ENCODE measurements around the gene NRROS. TPM values are rescaled to one million over a fixed set of nuclear protein-coding genes. Genes with fewer than 3 reads are reported as not detected.

The NRROS gene
- total RNA-seq, 4 donors from 2014 or later, result 8.6 to 16.4 (median 12.7) TPM

DNA sequence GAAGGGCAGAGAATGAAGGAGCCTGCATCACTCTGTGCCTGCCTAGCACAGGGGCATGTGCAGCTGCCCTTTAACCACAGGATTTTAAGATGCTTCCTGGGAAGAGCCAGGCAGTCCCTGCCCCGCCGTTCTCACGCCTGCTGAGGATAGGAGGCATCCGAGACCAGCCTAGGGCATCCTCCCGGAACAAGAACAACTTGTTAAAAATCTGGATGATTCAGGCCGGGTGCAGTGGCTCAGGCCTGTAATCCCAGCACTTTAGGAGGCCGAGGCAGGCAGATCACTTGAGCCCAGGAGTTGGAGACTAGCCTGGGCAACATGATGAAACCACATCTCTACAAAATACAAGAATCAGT lies 15.2 kb downstream of the NRROS start:
- H3K27ac ChIP-seq, result no peak overlapping the region
- peaks cover 0 to 17% (median 0%) of the 10 kb centered on the region in 3 donors for H3K36me3 ChIP-seq
- WGBS, 2 donors, result 91 to 92% methylated on average over 7 of the region's 7 CpGs
- H3K4me3 ChIP-seq, result no peak overlapping the region
- no peaks in the 10 kb centered on the region for H3K9me3 ChIP-seq
- H3K27me3 ChIP-seq, result no peaks in the 10 kb centered on the region
- TF ChIP-seq POLR2A (IDR thresholded peaks at IDR 0.05) (no peak), EP300 (IDR thresholded peaks at IDR 0.05) (no peak)
- TF ChIP-seq, protein P1, sequence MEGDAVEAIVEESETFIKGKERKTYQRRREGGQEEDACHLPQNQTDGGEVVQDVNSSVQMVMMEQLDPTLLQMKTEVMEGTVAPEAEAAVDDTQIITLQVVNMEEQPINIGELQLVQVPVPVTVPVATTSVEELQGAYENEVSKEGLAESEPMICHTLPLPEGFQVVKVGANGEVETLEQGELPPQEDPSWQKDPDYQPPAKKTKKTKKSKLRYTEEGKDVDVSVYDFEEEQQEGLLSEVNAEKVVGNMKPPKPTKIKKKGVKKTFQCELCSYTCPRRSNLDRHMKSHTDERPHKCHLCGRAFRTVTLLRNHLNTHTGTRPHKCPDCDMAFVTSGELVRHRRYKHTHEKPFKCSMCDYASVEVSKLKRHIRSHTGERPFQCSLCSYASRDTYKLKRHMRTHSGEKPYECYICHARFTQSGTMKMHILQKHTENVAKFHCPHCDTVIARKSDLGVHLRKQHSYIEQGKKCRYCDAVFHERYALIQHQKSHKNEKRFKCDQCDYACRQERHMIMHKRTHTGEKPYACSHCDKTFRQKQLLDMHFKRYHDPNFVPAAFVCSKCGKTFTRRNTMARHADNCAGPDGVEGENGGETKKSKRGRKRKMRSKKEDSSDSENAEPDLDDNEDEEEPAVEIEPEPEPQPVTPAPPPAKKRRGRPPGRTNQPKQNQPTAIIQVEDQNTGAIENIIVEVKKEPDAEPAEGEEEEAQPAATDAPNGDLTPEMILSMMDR (IDR thresholded peaks at IDR 0.05), result no peak
- no peak for DNase-seq (ENCODE audit: low spot score in 2 of 2)
- H3K4me1 ChIP-seq, result peaks cover 0 to 5% (median 2%) of the 10 kb centered on the region in 4 donors

DNA sequence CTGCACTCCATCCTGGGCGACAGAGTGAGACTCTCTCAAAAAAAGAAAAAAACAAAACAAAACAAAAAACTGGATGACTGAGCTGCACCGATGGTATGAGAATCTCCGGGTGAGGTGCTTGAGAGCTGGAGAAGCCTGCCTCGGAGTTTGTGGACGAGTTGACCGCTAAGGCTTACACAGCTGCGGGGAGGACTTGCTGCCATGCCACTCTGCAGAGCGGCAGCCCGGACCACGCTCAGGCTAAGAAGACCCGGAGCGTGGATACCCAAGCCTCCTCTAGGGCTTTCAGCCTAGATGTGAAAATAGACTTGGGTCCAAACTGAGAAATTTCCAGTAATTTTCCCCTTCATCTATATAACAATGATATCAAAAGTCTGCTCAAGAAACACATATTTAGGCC lies 16.0 kb downstream of the NRROS start:
- Histone ChIP-seq H3K27ac (no peak overlapping the region), H3K27me3 (no peaks in the 10 kb centered on the region), H3K4me3 (no peak overlapping the region), H3K36me3 (peaks cover 0 to 25% (median 0%) of the 10 kb centered on the region in 3 donors), H3K9me3 (no peaks in the 10 kb centered on the region), H3K4me1 (peaks cover 0 to 5% (median 2%) of the 10 kb centered on the region in 4 donors)
- no peak for DNase-seq (ENCODE audit: low spot score in 2 of 2)
- no peak for TF ChIP-seq POLR2A (IDR thresholded peaks at IDR 0.05)
- TF ChIP-seq, protein P1 (IDR thresholded peaks at IDR 0.05), result no peak
- TF ChIP-seq EP300 (IDR thresholded peaks at IDR 0.05), result no peak
- 92 to 93% methylated on average over 12 of the region's 12 CpGs for WGBS, 2 donors

DNA sequence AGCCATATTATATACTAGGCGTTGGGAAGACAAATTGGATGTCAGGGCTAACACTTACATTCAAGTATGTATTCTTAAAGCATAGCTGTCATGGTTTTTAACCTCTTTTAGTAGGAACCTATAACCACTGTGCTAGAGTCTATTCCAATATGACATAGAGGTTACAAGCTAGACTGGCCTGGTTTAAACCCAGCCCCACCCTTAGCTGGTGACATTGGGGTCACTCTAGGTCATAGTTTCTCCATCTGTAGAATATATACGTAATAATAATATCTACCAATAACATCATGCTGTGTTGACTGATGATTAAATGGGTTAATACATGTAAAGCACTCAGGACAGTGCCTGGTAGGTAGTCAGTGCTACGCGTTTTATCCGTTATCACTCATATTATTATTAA lies 16.7 kb downstream of the NRROS start:
- H3K27me3 ChIP-seq, result no peaks in the 10 kb centered on the region
- H3K4me1 ChIP-seq, result peaks cover 0 to 2% (median 0%) of the 10 kb centered on the region in 4 donors
- WGBS, 2 donors, result 89 to 92% methylated on average over 5 of the region's 5 CpGs
- no peaks in the 10 kb centered on the region for H3K9me3 ChIP-seq
- DNase-seq (ENCODE audit: low spot score in 2 of 2), result no peak
- peaks cover 0 to 31% (median 0%) of the 10 kb centered on the region in 3 donors for H3K36me3 ChIP-seq
- no peak overlapping the region for H3K4me3 ChIP-seq
- TF ChIP-seq, protein P1 (IDR thresholded peaks at IDR 0.05), result no peak
- TF ChIP-seq POLR2A (IDR thresholded peaks at IDR 0.05) (no peak), EP300 (IDR thresholded peaks at IDR 0.05) (no peak)
- no peak overlapping the region for H3K27ac ChIP-seq

DNA sequence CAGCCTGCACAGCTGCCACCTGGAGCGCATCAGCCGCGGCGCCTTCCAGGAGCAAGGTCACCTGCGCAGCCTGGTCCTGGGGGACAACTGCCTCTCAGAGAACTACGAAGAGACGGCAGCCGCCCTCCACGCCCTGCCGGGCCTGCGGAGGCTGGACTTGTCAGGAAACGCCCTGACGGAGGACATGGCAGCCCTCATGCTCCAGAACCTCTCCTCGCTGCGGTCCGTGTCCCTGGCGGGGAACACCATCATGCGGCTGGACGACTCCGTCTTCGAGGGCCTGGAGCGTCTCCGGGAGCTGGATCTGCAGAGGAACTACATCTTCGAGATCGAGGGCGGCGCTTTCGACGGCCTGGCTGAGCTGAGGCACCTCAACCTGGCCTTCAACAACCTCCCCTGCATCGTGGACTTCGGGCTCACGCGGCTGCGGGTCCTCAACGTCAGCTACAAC lies 20.4 kb downstream of the NRROS start:
- no peak for TF ChIP-seq EP300 (IDR thresholded peaks at IDR 0.05)
- TF ChIP-seq, protein P1 (IDR thresholded peaks at IDR 0.05), result no peak
- no peak for TF ChIP-seq POLR2A (IDR thresholded peaks at IDR 0.05)
- peaks cover 0 to 27% (median 0%) of the 10 kb centered on the region in 3 donors for H3K36me3 ChIP-seq
- H3K4me1 ChIP-seq, result no peaks in the 10 kb centered on the region
- no peak overlapping the region for H3K27ac ChIP-seq
- no peak overlapping the region for H3K4me3 ChIP-seq
- H3K9me3 ChIP-seq, result no peaks in the 10 kb centered on the region
- 91 to 96% methylated on average over 15 to 34 of the region's 35 CpGs for WGBS, 2 donors
- no peaks in the 10 kb centered on the region for H3K27me3 ChIP-seq
- no peak for DNase-seq (ENCODE audit: low spot score in 2 of 2)

DNA sequence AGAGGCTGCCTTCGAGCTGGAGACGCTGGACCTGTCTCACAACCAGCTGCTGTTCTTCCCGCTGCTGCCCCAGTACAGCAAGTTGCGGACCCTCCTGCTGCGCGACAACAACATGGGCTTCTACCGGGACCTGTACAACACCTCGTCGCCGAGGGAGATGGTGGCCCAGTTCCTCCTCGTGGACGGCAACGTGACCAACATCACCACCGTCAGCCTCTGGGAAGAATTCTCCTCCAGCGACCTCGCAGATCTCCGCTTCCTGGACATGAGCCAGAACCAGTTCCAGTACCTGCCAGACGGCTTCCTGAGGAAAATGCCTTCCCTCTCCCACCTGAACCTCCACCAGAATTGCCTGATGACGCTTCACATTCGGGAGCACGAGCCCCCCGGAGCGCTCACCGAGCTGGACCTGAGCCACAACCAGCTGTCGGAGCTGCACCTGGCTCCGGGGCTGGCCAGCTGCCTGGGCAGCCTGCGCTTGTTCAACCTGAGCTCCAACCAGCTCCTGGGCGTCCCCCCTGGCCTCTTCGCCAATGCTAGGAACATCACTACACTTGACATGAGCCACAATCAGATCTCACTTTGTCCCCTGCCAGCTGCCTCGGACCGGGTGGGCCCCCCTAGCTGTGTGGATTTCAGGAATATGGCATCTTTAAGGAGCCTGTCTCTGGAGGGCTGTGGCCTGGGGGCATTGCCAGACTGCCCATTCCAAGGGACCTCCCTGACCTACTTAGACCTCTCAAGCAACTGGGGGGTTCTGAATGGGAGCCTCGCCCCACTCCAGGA lies 21.1 kb downstream of the NRROS start:
- H3K4me1 ChIP-seq, result peaks cover 0 to under 1% (median 0%) of the 10 kb centered on the region in 4 donors
- no peaks in the 10 kb centered on the region for H3K9me3 ChIP-seq
- no peaks in the 10 kb centered on the region for H3K27me3 ChIP-seq
- peaks cover 0 to 25% (median 0%) of the 10 kb centered on the region in 3 donors for H3K36me3 ChIP-seq
- 90 to 91% methylated on average over 32 of the region's 32 CpGs for WGBS, 2 donors
- H3K27ac ChIP-seq, result no peak overlapping the region
- TF ChIP-seq, protein P1 (IDR thresholded peaks at IDR 0.05), result no peak
- TF ChIP-seq POLR2A (IDR thresholded peaks at IDR 0.05), result no peak
- TF ChIP-seq EP300 (IDR thresholded peaks at IDR 0.05), result no peak
- no peak overlapping the region for H3K4me3 ChIP-seq
- no peak for DNase-seq (ENCODE audit: low spot score in 2 of 2)

Measured in tibial nerve (tissue), 4 donors.